MM.1S (cell line): Measurements from ENCODE around the gene MMP24OS.
"Not testable (repeated sequence)": the region's sequence is repeated elsewhere in the genome, so short reads cannot be mapped to it uniquely, and the experiment has no call there.

Experiments
- DNase-seq: peaks from one replicate; pipeline ENCODE4 v3.0.0-alpha.2; 2015
- H2AFZ ChIP-seq: fragments of 300-600 bp; sonication (generic); 2 replicates; pipeline ENCODE4 v1.6.0; 2016; ENCODE audit warnings: antibody characterized with exemption, low read length
- H3F3A ChIP-seq: fragments of 300-600 bp; sonication (generic); 2 replicates; pipeline ENCODE4 v1.6.1; 2016; ENCODE audit warnings: mild to moderate bottlenecking, antibody characterized with exemption, low read length, moderate library complexity, mixed read lengths; ENCODE audit not compliant: insufficient read depth
- H3K27ac ChIP-seq: fragments of 300-600 bp; sonication (generic); 2 replicates; pipeline ENCODE4 v1.5.1; 2016; ENCODE audit warnings: mild to moderate bottlenecking, low read length
- H3K27me3 ChIP-seq: fragments of 300-600 bp; sonication (generic); replicated peaks from 2 replicates; pipeline ENCODE4 v1.6.0; 2016; ENCODE audit warnings: low read length; ENCODE audit not compliant: insufficient read depth
- H3K36me3 ChIP-seq: fragments of 300-600 bp; sonication (generic); replicated peaks from 2 replicates; pipeline ENCODE4 v1.6.1; 2016; ENCODE audit warnings: mild to moderate bottlenecking, low read length, mixed read lengths; ENCODE audit not compliant: insufficient read depth
- H3K4me1 ChIP-seq: fragments of 300-600 bp; sonication (generic); 2 replicates; pipeline ENCODE4 v1.6.1; 2016; ENCODE audit warnings: low read length, mixed read lengths
- H3K4me2 ChIP-seq: fragments of 300-600 bp; sonication (generic); 2 replicates; pipeline ENCODE4 v1.6.0; 2016; ENCODE audit warnings: low read depth, low read length
- H3K4me3 ChIP-seq: fragments of 300-600 bp; sonication (generic); 2 replicates; pipeline ENCODE4 v1.5.1; 2016; ENCODE audit warnings: low read length, mixed read lengths
- H3K79me2 ChIP-seq: fragments of 300-600 bp; sonication (generic); 2 replicates; pipeline ENCODE4 v1.6.1; 2016; ENCODE audit warnings: mixed run types, low read length, mixed read lengths
- H3K9ac ChIP-seq: fragments of 300-600 bp; sonication (generic); 2 replicates; pipeline ENCODE4 v1.6.1; 2016; ENCODE audit warnings: low read length, mixed read lengths
- H3K9me2 ChIP-seq: fragments of 300-600 bp; sonication (generic); replicated peaks from 2 replicates; pipeline ENCODE4 v1.6.1; 2016; ENCODE audit warnings: mild to moderate bottlenecking, low read length, mixed read lengths; ENCODE audit not compliant: insufficient read depth
- H3K9me3 ChIP-seq: fragments of 300-600 bp; sonication (generic); replicated peaks from 2 replicates; pipeline ENCODE4 v1.6.1; 2016; ENCODE audit warnings: mild to moderate bottlenecking, low read length, mixed read lengths; ENCODE audit not compliant: insufficient read depth
- H4K20me1 ChIP-seq: fragments of 300-600 bp; sonication (generic); 2 replicates; pipeline ENCODE4 v1.6.1; 2016; ENCODE audit warnings: mild to moderate bottlenecking, low read length, moderate library complexity, mixed read lengths; ENCODE audit not compliant: insufficient read depth
- EZH2 ChIP-seq: fragments of 300-600 bp; sonication (generic); optimal IDR thresholded peaks from 2 replicates; pipeline ENCODE3; 2017; ENCODE audit warnings: low read depth, mild to moderate bottlenecking, antibody characterized with exemption, low read length, mixed read lengths
- EZH2phosphoT487 ChIP-seq: fragments of 300-600 bp; sonication (generic); IDR thresholded peaks from 2 replicates; pipeline ENCODE4 v1.6.1; 2018; ENCODE audit warnings: antibody characterized with exemption, low read length
- TF ChIP-seq, protein P1 (sequence below): fragments of 300-600 bp; sonication (generic); IDR thresholded peaks from 2 replicates; pipeline ENCODE4 v1.5.1; 2016; ENCODE audit warnings: antibody characterized with exemption, low read length, mixed read lengths

MMP24OS gene

DNA sequence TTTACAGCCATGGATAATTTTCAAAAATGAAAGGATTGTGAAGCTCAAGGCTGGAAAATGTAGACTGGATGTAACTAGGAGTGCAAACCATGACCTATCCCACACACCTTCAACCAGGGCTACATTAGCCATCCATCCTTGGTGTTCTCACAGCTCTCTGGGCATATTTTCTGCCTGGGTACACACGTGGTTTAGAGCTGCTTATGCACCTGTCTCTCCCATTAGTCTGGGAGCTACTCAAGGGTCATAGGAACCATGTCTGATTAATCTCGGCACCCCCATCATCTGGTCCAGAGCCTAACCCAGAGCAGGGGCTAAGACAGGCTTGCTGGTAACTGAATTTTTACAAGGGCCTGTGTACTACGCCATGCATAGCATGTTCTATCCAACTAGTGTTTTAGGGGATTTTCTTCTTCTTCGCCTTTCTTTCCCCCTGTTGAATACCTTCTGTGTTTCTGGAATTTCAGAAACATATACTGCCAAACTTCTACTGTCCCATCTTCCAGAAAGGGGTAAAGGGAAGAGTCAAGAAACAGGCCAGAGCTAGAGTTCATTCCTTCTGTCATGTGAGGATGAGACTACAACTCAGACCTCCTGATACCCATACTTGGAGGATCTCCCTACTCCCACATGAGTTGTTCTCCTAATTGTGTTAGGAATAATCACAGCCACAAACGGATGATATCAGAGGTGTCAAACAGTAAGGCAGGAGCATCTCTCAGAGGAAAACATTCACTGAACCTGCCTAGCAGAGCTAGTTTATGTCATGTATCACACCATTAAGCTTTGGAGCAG lies 39.7 kb upstream of the MMP24OS start:
- Histone ChIP-seq H3K27ac (no peak overlapping the region), H4K20me1 (no peaks in the 10 kb centered on the region), H3K4me2 (no peak overlapping the region), H3K36me3 (no peaks in the 10 kb centered on the region), H3K9me2 (no peaks in the 10 kb centered on the region), H3F3A (no peaks in the 10 kb centered on the region), H3K4me3 (no peak overlapping the region), H3K9ac (no peak overlapping the region), H2AFZ (no peak overlapping the region), H3K79me2 (no peaks in the 10 kb centered on the region), H3K4me1 (no peaks in the 10 kb centered on the region), H3K9me3 (no peaks in the 10 kb centered on the region), H3K27me3 (no peaks in the 10 kb centered on the region)
- TF ChIP-seq EZH2 (no peak), EZH2phosphoT487 (no peak)
- TF ChIP-seq, protein P1, sequence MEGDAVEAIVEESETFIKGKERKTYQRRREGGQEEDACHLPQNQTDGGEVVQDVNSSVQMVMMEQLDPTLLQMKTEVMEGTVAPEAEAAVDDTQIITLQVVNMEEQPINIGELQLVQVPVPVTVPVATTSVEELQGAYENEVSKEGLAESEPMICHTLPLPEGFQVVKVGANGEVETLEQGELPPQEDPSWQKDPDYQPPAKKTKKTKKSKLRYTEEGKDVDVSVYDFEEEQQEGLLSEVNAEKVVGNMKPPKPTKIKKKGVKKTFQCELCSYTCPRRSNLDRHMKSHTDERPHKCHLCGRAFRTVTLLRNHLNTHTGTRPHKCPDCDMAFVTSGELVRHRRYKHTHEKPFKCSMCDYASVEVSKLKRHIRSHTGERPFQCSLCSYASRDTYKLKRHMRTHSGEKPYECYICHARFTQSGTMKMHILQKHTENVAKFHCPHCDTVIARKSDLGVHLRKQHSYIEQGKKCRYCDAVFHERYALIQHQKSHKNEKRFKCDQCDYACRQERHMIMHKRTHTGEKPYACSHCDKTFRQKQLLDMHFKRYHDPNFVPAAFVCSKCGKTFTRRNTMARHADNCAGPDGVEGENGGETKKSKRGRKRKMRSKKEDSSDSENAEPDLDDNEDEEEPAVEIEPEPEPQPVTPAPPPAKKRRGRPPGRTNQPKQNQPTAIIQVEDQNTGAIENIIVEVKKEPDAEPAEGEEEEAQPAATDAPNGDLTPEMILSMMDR, result no peak
- DNase-seq, result no peak

DNA sequence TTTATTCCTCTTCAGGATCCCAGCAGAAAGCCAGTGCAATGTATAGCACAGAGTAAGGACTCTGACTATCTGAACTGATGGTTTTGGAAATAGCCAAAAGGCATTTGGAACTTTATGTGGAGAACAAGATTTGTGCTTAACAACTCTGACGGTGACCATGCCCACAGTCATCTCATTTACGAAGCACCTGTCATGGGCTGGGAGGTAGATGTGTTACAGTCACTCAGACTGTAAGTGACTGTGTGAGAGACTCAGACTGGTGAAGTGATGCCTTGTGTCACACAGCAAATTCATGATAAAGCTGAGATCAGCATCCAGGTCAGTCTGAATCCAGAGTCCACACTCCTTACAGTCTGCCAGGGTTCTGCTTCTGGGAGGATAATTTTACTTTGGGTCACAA lies 38.2 kb upstream of the MMP24OS start:
- no peak overlapping the region for H3K9ac ChIP-seq
- no peaks in the 10 kb centered on the region for H3K4me1 ChIP-seq
- no peaks in the 10 kb centered on the region for H3K9me2 ChIP-seq
- H3K9me3 ChIP-seq, result no peaks in the 10 kb centered on the region
- no peaks in the 10 kb centered on the region for H3K79me2 ChIP-seq
- no peak overlapping the region for H3K4me3 ChIP-seq
- H3F3A ChIP-seq, result no peaks in the 10 kb centered on the region
- no peaks in the 10 kb centered on the region for H4K20me1 ChIP-seq
- H3K27ac ChIP-seq, result no peak overlapping the region
- no peak overlapping the region for H2AFZ ChIP-seq
- no peak for DNase-seq
- no peaks in the 10 kb centered on the region for H3K27me3 ChIP-seq
- no peak overlapping the region for H3K4me2 ChIP-seq
- TF ChIP-seq, protein P1, result no peak
- TF ChIP-seq EZH2 (no peak), EZH2phosphoT487 (no peak)
- H3K36me3 ChIP-seq, result no peaks in the 10 kb centered on the region

DNA sequence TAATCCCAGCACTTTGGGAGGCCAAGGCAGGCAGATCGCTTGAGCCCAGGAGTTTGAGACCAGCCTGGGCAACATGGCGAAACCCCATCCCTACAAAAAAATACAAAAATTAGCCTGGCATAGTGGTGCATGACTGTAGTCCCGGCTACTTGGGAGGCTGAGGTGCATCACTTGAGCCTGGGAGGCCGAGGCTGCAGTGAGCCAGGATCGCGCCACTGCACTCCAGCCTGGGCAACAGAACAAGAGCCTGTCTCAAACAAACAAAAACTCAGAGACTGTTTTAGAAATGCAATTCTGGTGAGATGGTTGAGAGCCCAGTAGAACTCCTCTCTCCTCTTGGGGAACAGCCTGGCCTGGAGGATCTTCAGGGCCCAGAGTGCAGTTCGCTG lies 37.7 kb upstream of the MMP24OS start:
- H3K36me3 ChIP-seq, H3K9me3 ChIP-seq, H3F3A ChIP-seq, H3K4me3 ChIP-seq, H3K9me2 ChIP-seq, H3K79me2 ChIP-seq, H3K4me2 ChIP-seq, H3K27me3 ChIP-seq, H3K4me1 ChIP-seq, H2AFZ ChIP-seq, H4K20me1 ChIP-seq, H3K27ac ChIP-seq, H3K9ac ChIP-seq, DNase-seq: not testable (repeated sequence)

DNA sequence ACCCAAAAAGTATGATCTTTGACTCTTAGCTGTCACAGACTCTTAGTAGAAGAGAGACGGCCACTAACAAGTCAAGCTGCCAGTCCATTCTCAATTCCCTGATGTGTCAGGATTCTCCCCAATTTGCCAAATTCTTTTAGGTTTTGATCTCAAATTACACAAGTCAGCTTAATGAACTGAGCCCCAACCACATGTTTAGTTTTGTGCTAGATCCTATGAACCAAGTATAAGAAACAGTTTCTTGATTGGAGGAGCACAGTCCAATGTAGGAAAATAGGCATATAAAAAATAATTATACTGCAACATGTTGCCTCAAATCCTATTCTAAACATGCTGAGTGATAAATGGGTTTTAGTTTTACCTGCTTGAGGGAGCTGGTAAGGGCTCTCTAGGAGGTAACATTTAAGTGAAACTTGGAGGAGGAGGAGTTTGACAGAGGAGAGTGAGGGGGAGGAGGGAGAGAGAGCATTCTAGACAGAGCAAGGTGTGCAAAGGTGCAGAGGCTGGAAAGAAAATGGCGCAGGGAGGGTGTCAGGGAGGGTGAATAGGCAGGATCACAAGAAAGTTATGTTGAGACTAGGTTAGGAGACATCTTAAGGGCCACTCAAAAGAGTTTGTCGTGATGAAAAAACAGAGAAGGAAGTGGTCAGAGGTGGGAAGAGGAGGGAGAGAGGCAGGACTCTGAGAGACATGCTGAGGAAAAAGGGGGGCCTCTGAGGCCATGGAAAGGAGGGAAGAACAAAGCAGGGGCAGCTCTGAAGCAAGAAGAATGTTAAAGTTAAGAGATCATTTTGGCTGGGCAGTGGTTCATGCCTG lies 37.1 kb upstream of the MMP24OS start:
- Histone ChIP-seq H3K9me2 (no peaks in the 10 kb centered on the region), H3K27me3 (no peaks in the 10 kb centered on the region), H4K20me1 (no peaks in the 10 kb centered on the region), H3K4me1 (no peaks in the 10 kb centered on the region), H3K4me2 (no peak overlapping the region), H3K9ac (no peak overlapping the region), H3K4me3 (no peak overlapping the region), H2AFZ (no peak overlapping the region), H3K79me2 (no peaks in the 10 kb centered on the region), H3F3A (no peaks in the 10 kb centered on the region), H3K27ac (no peak overlapping the region), H3K9me3 (no peaks in the 10 kb centered on the region), H3K36me3 (no peaks in the 10 kb centered on the region)
- TF ChIP-seq EZH2 (no peak), EZH2phosphoT487 (no peak)
- TF ChIP-seq, protein P1, result no peak
- DNase-seq, result no peak
